Stimulated activated CD4-positive, alpha-beta T cell treated with anti-CD3 and anti-CD28 coated beads, Interleukin-1b, Interleukin-23, amount 100 ng/mL, for 24 hours (primary cell): ENCODE results near the gene SCGB1A1.
A peak's percentile ranks its signal among the peaks of the same experiment; 100 is the strongest.

Source experiments
- DNase-seq, 4 experiments: peaks; one replicate each; pipeline ENCODE4 v3.0.0-alpha.2; 2020; ENCODE audit warnings: low read depth in 4 of 4, low spot score in 1 of 4

Gene SCGB1A1

DNA sequence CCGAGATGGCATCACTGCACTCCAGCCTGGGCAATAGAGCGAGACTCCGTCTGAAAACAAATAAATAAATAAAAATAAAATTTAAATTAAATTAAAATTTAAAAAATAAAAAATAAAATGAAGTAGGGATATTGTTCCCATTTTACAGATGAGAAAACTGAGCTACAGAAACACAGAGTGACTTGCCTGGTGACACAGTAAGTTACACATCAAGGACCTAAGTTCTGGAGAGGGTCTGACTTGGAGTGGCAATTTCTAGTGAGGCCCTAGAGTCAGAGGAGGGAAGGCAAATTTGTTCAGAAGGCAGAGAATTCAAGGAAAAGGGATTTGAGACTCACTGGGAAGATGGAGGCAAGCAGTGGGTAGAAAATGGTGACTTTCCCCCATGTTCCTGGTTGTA is 2.0 kb downstream of the SCGB1A1 start:
- no peak for DNase-seq

GRCh38 chr11:62421996-62422395 is 3.2 kb downstream of the SCGB1A1 start:
- no peak for DNase-seq

DNA sequence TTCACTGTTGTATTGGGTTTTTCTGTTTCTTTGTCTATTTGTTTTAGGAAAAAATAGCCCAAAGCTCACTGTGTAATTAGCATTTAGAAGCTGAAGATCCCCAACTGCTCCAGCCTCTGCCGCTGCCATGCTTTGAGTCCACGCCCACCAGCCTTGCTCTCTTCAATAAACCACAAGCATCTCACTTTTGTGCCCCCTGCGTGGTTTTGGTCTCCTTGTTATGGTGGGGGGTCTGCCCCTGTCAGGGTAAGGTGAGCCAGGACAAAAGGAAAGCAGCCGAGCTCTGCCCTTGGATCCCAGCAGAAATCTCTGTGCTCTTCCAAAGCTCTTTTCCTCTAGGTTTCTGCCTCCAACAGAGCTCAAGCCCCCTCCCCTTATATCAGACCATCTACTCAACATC is 4.2 kb downstream of the SCGB1A1 start:
- DNase-seq: no peak

DNA sequence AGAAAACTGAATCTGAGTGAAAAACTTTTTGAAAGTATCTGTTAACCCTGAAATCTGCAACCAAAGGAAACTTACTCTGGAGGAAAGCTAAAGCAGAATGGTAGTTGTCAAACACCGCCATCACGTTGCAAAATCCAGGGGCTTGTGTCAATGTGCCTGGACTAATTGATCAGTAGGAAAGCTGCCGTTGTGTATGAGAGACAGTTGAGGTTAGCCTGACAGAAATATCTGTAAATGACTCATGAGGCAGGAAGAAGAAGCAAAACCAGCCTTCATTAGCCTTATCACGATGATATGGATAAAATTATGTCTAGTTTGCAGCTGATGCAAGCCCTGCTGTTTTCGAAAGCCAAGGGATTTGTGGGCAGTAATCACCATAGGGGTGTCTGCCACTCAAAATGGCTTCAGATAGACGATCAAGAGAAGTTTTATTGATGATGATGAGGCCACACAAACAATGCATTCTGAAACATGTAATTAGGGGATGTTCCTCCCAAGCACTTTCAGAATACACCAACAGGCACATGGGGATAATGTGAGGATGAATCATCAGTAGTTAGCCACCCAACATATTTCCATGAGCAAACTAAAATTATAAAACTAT is 8.9 kb downstream of the SCGB1A1 start:
- peak in 1 of 4 experiments; percentile 10 for DNase-seq

GRCh38 chr11:62428871-62429560 is 10.2 kb downstream of the SCGB1A1 start:
- no peak for DNase-seq

DNA sequence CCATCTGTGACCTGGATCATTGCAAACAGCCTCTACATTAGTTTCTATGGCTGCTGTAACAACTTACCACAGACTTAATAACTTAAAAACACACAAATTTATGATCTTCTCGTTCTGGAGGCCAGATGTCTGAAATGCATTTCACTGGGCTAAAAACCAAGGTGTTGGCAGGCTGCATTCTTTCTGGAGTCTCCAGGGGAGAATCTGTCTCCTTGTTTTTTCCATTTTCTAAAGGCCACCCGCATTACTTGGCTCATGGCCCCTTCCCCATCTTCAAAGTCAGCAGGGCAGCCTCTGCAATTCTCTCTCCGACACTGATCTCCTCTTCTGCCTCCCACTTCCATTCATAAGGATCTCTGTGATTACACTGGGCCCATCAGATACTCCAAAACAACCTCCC is 11.6 kb downstream of the SCGB1A1 start:
- DNase-seq: no peak

DNA sequence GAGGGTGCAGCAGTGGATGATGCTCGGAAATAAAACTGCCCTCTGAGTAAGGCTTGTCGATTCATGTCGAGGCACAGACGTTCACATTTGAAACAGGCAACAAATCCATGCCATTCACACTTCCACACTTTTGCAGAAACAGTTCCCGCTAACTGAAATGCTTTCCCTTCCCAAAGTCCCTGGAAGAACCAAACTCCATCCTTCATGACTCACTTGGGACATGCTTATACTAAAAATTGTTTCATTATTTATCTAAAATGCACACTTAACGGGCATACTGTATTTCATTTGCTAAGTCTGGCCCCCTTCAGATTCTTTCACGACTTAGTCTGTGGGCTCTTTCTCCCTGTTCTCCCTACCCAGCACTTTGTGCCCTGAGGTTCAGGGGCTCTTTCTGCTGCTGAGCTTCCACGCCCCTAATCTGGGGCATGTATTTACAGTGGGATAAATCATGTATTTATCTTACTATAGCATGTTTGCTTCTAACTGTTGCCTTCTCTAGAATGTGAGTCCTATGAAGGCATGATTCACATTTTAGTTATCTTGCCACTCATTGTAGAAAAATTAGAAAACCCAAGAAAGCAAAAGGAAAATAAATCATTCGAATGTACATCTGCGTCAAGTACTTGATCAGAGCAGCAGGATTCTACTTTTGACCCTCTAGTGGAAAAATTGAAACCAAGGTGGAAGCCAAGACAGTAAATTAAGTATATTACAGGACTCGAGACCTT is 12.5 kb downstream of the SCGB1A1 start:
- DNase-seq: no peak

DNA sequence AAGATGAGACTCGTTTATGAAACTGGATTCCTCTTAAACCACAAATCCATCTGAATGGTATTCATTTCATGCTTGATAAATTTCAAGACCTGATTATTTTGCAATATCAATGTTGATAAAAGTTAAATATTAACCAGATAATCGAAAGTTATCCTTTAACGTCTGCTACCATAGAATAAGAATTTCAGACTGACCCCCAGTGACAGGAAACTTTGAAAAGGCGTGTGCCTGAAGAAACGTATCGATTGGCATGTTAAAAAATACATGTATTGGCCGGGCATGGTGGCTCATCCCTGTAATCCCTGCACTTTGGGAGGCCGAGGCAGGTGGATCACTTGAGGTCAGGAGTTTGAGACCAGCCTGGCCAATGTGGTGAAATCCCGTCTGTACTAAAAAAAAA is 13.9 kb downstream of the SCGB1A1 start:
- DNase-seq: no peak

GRCh38 chr11:62433141-62433903 is 14.5 kb downstream of the SCGB1A1 start:
- no peak for DNase-seq

DNA sequence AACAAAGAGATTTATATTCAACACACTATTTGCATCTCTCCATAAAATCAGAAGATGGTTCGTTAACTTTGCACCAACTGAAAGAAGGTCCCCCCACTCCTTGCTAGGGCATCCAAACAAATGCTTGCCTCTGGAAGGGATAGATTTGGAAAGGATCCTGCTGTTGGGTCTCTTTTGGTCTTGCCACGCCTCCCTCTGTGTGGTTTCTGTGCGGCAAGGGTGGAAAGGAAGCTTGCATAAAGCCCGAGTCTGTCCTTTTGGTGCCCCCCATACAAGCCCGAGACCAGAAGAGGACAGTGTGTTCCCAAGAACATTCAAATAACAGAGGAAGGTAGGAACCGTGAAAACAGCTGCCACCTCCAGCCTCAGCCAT is 15.1 kb downstream of the SCGB1A1 start:
- DNase-seq: no peak

DNA sequence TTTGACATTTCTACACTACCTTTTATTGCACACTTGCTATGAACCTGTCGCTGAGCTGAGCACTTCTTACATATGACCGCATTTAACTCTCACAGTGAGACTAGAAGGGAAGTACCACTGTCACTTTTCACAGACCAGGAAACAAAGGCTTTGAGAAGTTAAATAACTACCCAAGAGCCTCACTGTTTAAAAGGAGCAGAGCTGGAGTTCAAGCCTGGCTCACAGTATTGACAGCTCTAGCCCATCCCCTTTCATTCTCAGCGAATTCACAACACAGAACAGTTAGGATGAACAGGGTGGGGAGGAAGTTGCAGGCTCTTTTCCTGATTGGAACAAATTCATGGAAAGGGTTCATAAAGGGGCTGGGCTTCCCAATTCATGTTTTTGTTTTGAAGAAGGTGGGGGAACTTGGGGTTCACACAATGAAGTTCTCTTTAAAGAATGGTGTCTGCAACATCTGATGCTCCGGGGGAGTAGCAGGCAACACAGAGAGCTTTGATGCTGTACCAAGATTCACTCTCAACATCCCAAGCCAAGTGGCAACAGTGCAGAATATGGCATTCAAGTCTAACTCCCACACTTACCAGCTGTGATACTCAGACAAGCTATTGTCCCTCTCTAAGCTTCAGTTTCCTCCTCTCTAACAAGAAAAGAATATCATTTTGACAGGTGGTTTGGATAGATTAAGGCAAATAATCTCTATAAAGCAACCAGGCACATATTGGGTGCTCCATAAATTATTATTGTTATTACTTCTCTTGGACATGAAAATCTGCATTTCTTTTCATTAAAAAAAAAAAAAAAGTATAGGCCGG is 17.2 kb downstream of the SCGB1A1 start:
- DNase-seq: no peak

- no peak for DNase-seq
Measured at GRCh38 chr11:62437616-62438015, 18.8 kb downstream of the SCGB1A1 start.

DNA sequence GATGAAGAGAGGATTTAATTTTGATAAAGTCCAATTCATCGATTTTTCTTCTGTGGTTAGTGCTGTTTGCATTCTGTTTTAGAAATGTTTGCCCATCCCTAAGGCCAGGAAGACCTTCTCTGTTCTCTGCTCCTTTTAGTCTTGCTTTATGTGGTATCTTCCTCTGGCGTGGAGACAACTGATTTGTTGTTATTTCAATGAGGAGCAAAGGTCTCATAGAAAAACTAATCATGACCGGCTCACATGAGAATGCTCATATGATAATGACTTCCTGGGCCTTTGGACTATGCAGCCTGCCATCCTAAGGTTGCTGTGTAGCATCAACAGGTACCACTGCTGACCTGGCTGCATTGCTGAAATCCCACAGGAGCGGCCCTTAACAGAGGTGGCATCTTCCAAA is 19.8 kb downstream of the SCGB1A1 start:
- DNase-seq: no peak

- no peak for DNase-seq
Measured at GRCh38 chr11:62439785-62440602, 21.2 kb downstream of the SCGB1A1 start.

DNA sequence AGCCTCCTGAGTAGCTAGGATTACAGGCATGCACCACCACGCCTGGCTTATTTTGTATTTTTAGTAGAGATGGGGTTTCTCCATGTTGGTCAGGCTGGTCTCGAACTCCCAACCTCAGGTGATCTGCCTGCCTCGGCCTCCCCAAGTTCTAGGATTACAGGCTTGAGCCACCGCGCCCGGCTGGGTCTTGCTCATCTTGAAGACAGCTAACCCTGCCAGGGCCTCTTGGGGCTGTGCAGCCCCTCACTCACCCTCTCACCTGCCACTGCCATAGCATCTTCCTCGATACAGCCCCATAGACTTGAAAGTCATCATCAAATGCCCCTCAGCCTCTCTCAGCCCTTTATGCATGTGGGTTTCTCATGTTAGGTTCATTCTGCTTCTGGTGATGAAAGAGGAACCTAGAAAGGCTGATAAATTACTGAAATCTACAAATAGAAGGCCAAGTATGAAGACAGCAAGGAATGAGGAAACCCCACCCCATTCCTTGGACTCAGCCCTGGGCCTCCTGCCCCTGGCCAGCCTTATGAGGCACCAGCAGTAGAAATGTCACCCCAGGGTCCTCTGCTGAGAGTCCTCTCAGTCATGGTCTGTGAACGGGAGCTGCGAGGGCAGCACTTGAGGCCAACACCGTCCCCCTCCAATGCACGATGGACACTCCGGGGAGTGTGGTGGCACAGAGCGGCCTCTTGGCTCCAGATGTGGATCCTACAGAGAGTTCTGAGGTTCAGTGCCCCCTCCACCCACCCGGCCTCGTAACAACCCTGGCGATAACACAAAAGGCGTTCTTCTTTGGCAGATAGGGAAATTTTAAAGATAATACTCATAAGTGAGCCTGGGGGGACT is 24.8 kb downstream of the SCGB1A1 start:
- DNase-seq: no peak

- DNase-seq: peak in 2 of 4 experiments; percentile 10 to 34
Measured at GRCh38 chr11:62444236-62444833, 25.5 kb downstream of the SCGB1A1 start.

DNA sequence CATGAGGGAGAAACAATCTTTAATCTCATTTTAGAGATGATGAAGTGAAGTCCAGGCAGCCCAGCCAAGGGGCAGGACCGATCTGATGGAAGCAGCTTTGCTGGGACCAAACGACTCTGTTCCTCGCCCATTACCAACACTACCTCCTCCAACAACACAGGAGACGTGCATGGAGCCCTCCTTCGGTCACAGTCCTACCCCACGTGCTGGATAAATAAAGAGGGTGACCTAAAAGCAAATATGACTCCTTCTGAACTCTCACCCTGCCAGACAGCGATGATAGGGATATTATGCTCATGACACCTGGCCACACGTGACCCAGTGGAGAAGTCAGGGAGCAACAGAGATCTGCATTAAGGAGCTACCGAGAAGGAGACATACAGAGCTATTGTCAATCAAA is 26.0 kb downstream of the SCGB1A1 start:
- no peak for DNase-seq

GRCh38 chr11:62445314-62445740 is 26.5 kb downstream of the SCGB1A1 start:
- no peak for DNase-seq

- DNase-seq: no peak
Measured at GRCh38 chr11:62446091-62446490, 27.3 kb downstream of the SCGB1A1 start.
